Activated T-cell treated with anti-CD3 and anti-CD28 coated beads, Interleukin-2, amount 50 U/mL, for 72 hours (primary cell): ENCODE data around the gene UNCX. TPM values are rescaled to one million over a fixed set of nuclear protein-coding genes. Genes with fewer than 3 reads are reported as not detected.
"Not testable (repeated sequence)": the region's sequence is repeated elsewhere in the genome, so short reads cannot be mapped to it uniquely, and the experiment has no call there.

Source experiments
- ATAC-seq, 2 donors: fragments of 150-1000 bp; cut with Tn5 transposase; replicated peaks in 1 of 2; 2 replicates each; pipeline ENCODE4 v1.10.0; 2021; ENCODE audit warnings: moderate library complexity in 2 of 2, mild to moderate bottlenecking in 1 of 2
- DNase-seq, 2 donors: peaks; one replicate each; pipeline ENCODE4 v3.0.0; 2021 to 2022; ENCODE audit warnings: mixed read lengths in 1 of 2
- H3K27ac Mint-ChIP-seq: one replicate; pipeline ENCODE4 v1.8.0; 2022; ENCODE audit warnings: mild to moderate bottlenecking, moderate library complexity, mixed read lengths
- H3K27me3 Mint-ChIP-seq: one replicate; pipeline ENCODE4 v1.8.0; 2022; ENCODE audit warnings: low read depth, mixed read lengths
- H3K36me3 Mint-ChIP-seq, 2 donors: one replicate each; pipeline ENCODE4 v1.8.0; 2022; ENCODE audit warnings: mixed read lengths in 2 of 2, mild to moderate bottlenecking in 1 of 2; ENCODE audit not compliant: insufficient read depth in 2 of 2
- H3K4me1 Mint-ChIP-seq: one replicate; pipeline ENCODE4 v1.8.0; 2022; ENCODE audit warnings: low read depth, mixed read lengths
- H3K4me3 Mint-ChIP-seq, 2 donors: one replicate each; pipeline ENCODE4 v1.8.0; 2022; ENCODE audit warnings: mild to moderate bottlenecking in 2 of 2, mixed read lengths in 2 of 2, moderate library complexity in 2 of 2
- H3K9me3 Mint-ChIP-seq, 2 donors: one replicate each; pipeline ENCODE4 v1.8.0; 2022; ENCODE audit warnings: mixed read lengths in 2 of 2
- total RNA-seq, 2 donors: library from RNA; stranded (reverse); gene quantifications; one replicate each; pipeline ENCODE4 v1.2.3, GENCODE V29; 2022

The UNCX gene
- total RNA-seq, 2 donors from 2014 or later = not detected

GRCh38 chr7:1254281-1255079, 21.8 kb downstream of the UNCX start:
- Mint-ChIP-seq H3K4me1 (no peaks in the 10 kb centered on the region), H3K9me3 (no peaks in the 10 kb centered on the region), H3K27me3 (peaks cover 20% of the 10 kb centered on the region), H3K36me3 (no peaks in the 10 kb centered on the region), H3K4me3 (no peak overlapping the region), H3K27ac (no peak overlapping the region)
- DNase-seq = no peak
- no peak for ATAC-seq

GRCh38 chr7:1255080-1255816, 22.6 kb downstream of the UNCX start:
- H3K27ac Mint-ChIP-seq = no peak overlapping the region
- no peaks in the 10 kb centered on the region for H3K4me1 Mint-ChIP-seq
- peaks cover 14% of the 10 kb centered on the region for H3K27me3 Mint-ChIP-seq
- H3K4me3 Mint-ChIP-seq = no peak overlapping the region
- no peak for ATAC-seq
- DNase-seq = no peak
- no peaks in the 10 kb centered on the region for H3K36me3 Mint-ChIP-seq
- H3K9me3 Mint-ChIP-seq = no peaks in the 10 kb centered on the region

- H3K4me3 Mint-ChIP-seq = no peak overlapping the region
- ATAC-seq (no peak), DNase-seq (no peak)
- no peaks in the 10 kb centered on the region for H3K4me1 Mint-ChIP-seq
- no peaks in the 10 kb centered on the region for H3K36me3 Mint-ChIP-seq
- H3K9me3 Mint-ChIP-seq = no peaks in the 10 kb centered on the region
- H3K27me3 Mint-ChIP-seq = peaks cover 17% of the 10 kb centered on the region
- H3K27ac Mint-ChIP-seq = no peak overlapping the region
Measured at GRCh38 chr7:1255817-1256340, 23.2 kb downstream of the UNCX start.

- Mint-ChIP-seq H3K4me1 (no peaks in the 10 kb centered on the region), H3K9me3 (no peaks in the 10 kb centered on the region), H3K27ac (no peak overlapping the region), H3K27me3 (peaks cover 18% of the 10 kb centered on the region), H3K36me3 (no peaks in the 10 kb centered on the region), H3K4me3 (no peak overlapping the region)
- ATAC-seq (no peak), DNase-seq (no peak)
Measured at GRCh38 chr7:1256621-1257020, 23.9 kb downstream of the UNCX start.

- H3K36me3 Mint-ChIP-seq = no peaks in the 10 kb centered on the region
- H3K4me1 Mint-ChIP-seq = no peaks in the 10 kb centered on the region
- H3K9me3 Mint-ChIP-seq = no peaks in the 10 kb centered on the region
- ATAC-seq = no peak
- no peak for DNase-seq
- peaks cover 18% of the 10 kb centered on the region for H3K27me3 Mint-ChIP-seq
- H3K27ac Mint-ChIP-seq = no peak overlapping the region
- H3K4me3 Mint-ChIP-seq = no peak overlapping the region
Measured at GRCh38 chr7:1257221-1257620, 24.5 kb downstream of the UNCX start.

GRCh38 chr7:1257863-1258262, 25.2 kb downstream of the UNCX start:
- Mint-ChIP-seq H3K27me3 (peaks cover 18% of the 10 kb centered on the region), H3K4me3 (no peak overlapping the region), H3K9me3 (no peaks in the 10 kb centered on the region), H3K27ac (no peak overlapping the region), H3K36me3 (no peaks in the 10 kb centered on the region), H3K4me1 (no peaks in the 10 kb centered on the region)
- DNase-seq (no peak), ATAC-seq (no peak)

- H3K36me3 Mint-ChIP-seq = no peaks in the 10 kb centered on the region
- no peaks in the 10 kb centered on the region for H3K4me1 Mint-ChIP-seq
- H3K27me3 Mint-ChIP-seq = peaks cover 19% of the 10 kb centered on the region
- no peak for ATAC-seq
- no peak overlapping the region for H3K27ac Mint-ChIP-seq
- no peaks in the 10 kb centered on the region for H3K9me3 Mint-ChIP-seq
- H3K4me3 Mint-ChIP-seq = no peak overlapping the region
- DNase-seq = no peak
Measured at GRCh38 chr7:1259621-1260243, 27.1 kb downstream of the UNCX start.

- Mint-ChIP-seq H3K36me3 (no peaks in the 10 kb centered on the region), H3K4me1 (no peaks in the 10 kb centered on the region), H3K27ac (no peak overlapping the region), H3K27me3 (peaks cover 24% of the 10 kb centered on the region), H3K9me3 (no peaks in the 10 kb centered on the region), H3K4me3 (no peak overlapping the region)
- ATAC-seq (no peak), DNase-seq (no peak)
Measured at GRCh38 chr7:1260244-1260635, 27.6 kb downstream of the UNCX start.

- ATAC-seq, H3K4me1 Mint-ChIP-seq, H3K9me3 Mint-ChIP-seq, H3K36me3 Mint-ChIP-seq, H3K27ac Mint-ChIP-seq, DNase-seq, H3K4me3 Mint-ChIP-seq: not testable (repeated sequence)
- peaks cover 26% of the 10 kb centered on the region for H3K27me3 Mint-ChIP-seq
Measured at GRCh38 chr7:1261036-1261435, 28.4 kb downstream of the UNCX start.

- Mint-ChIP-seq H3K27ac (no peak overlapping the region), H3K4me1 (no peaks in the 10 kb centered on the region), H3K27me3 (peaks cover 26% of the 10 kb centered on the region), H3K36me3 (no peaks in the 10 kb centered on the region), H3K9me3 (no peaks in the 10 kb centered on the region), H3K4me3 (no peak overlapping the region)
- ATAC-seq (no peak), DNase-seq (no peak)
Measured at GRCh38 chr7:1262441-1262840, 29.8 kb downstream of the UNCX start.

- H3K4me1 Mint-ChIP-seq = no peaks in the 10 kb centered on the region
- no peak overlapping the region for H3K4me3 Mint-ChIP-seq
- H3K9me3 Mint-ChIP-seq = no peaks in the 10 kb centered on the region
- no peak overlapping the region for H3K27ac Mint-ChIP-seq
- ATAC-seq = no peak
- no peaks in the 10 kb centered on the region for H3K36me3 Mint-ChIP-seq
- peaks cover 26% of the 10 kb centered on the region for H3K27me3 Mint-ChIP-seq
- DNase-seq = no peak
Measured at GRCh38 chr7:1263391-1263951, 30.8 kb downstream of the UNCX start.

- Mint-ChIP-seq H3K9me3 (no peaks in the 10 kb centered on the region), H3K36me3 (no peaks in the 10 kb centered on the region), H3K27ac (no peak overlapping the region), H3K27me3 (peaks cover 32% of the 10 kb centered on the region), H3K4me1 (no peaks in the 10 kb centered on the region), H3K4me3 (no peak overlapping the region)
- no peak for DNase-seq
- no peak for ATAC-seq
Measured at GRCh38 chr7:1264345-1265280, 31.9 kb downstream of the UNCX start.
